ENCODE measurements around the gene HRH1. TPM values are rescaled to one million over a fixed set of nuclear protein-coding genes. Genes with fewer than 3 reads are reported as not detected.

Gene HRH1
- total RNA-seq, 1 experiment from 2014 or later, result 7.0 TPM

DNA sequence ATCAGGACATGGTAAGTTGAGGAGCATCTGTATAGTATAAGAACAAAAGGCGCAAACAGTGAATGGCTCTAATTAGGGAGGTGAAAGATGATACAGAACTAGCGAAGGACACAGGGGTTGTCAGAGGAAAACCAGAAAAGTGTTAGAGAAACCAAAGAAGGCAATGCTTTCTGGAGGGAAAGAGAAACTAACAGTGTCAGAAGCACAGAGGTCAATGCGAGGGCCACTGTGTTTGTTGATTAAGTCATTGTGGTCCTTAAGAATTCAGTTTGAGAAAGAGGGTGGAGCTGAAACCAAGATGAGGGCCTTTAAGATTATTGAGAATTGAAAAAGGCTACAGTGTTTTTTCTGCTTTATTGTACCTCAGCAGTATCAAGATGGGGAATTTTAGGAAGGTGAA is 146.7 kb downstream of the HRH1 start:
- CTCF ChIA-PET, result no interaction called here
- TF ChIP-seq, protein P1, sequence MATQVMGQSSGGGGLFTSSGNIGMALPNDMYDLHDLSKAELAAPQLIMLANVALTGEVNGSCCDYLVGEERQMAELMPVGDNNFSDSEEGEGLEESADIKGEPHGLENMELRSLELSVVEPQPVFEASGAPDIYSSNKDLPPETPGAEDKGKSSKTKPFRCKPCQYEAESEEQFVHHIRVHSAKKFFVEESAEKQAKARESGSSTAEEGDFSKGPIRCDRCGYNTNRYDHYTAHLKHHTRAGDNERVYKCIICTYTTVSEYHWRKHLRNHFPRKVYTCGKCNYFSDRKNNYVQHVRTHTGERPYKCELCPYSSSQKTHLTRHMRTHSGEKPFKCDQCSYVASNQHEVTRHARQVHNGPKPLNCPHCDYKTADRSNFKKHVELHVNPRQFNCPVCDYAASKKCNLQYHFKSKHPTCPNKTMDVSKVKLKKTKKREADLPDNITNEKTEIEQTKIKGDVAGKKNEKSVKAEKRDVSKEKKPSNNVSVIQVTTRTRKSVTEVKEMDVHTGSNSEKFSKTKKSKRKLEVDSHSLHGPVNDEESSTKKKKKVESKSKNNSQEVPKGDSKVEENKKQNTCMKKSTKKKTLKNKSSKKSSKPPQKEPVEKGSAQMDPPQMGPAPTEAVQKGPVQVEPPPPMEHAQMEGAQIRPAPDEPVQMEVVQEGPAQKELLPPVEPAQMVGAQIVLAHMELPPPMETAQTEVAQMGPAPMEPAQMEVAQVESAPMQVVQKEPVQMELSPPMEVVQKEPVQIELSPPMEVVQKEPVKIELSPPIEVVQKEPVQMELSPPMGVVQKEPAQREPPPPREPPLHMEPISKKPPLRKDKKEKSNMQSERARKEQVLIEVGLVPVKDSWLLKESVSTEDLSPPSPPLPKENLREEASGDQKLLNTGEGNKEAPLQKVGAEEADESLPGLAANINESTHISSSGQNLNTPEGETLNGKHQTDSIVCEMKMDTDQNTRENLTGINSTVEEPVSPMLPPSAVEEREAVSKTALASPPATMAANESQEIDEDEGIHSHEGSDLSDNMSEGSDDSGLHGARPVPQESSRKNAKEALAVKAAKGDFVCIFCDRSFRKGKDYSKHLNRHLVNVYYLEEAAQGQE (IDR thresholded peaks at IDR 0.05; ENCODE audit: low read depth), result no peak
- no peak for TF ChIP-seq EGR1 (IDR thresholded peaks at IDR 0.05; ENCODE audit: low read depth)
- TF ChIP-seq ZFX (IDR thresholded peaks at IDR 0.05), result no peak
- TF ChIP-seq, protein P2, sequence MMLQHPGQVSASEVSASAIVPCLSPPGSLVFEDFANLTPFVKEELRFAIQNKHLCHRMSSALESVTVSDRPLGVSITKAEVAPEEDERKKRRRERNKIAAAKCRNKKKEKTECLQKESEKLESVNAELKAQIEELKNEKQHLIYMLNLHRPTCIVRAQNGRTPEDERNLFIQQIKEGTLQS (IDR thresholded peaks at IDR 0.05), result no peak
- no peak for TF ChIP-seq YY1 (IDR thresholded peaks at IDR 0.05; ENCODE audit: extremely low read depth, insufficient replicate concordance, low read depth, low read length)
- no peak for TF ChIP-seq TCF7L2 (IDR thresholded peaks at IDR 0.05; ENCODE audit: borderline replicate concordance, extremely low read depth, insufficient read depth, insufficient read length)
- no peak for TF ChIP-seq CEBPB (IDR thresholded peaks at IDR 0.05; ENCODE audit: low read depth)
- TF ChIP-seq, protein P3, sequence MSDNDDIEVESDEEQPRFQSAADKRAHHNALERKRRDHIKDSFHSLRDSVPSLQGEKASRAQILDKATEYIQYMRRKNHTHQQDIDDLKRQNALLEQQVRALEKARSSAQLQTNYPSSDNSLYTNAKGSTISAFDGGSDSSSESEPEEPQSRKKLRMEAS (IDR thresholded peaks at IDR 0.05), result no peak
- no peak for TF ChIP-seq EZH2phosphoT487 (IDR thresholded peaks at IDR 0.05; ENCODE audit: borderline replicate concordance)
- no peak for TF ChIP-seq ZNF274 (IDR thresholded peaks at IDR 0.05; ENCODE audit: low read depth, low read length)
- no peak for TF ChIP-seq POLR2AphosphoS5 (IDR thresholded peaks at IDR 0.05; ENCODE audit: low read depth, low read length)
- TF ChIP-seq, protein P4, sequence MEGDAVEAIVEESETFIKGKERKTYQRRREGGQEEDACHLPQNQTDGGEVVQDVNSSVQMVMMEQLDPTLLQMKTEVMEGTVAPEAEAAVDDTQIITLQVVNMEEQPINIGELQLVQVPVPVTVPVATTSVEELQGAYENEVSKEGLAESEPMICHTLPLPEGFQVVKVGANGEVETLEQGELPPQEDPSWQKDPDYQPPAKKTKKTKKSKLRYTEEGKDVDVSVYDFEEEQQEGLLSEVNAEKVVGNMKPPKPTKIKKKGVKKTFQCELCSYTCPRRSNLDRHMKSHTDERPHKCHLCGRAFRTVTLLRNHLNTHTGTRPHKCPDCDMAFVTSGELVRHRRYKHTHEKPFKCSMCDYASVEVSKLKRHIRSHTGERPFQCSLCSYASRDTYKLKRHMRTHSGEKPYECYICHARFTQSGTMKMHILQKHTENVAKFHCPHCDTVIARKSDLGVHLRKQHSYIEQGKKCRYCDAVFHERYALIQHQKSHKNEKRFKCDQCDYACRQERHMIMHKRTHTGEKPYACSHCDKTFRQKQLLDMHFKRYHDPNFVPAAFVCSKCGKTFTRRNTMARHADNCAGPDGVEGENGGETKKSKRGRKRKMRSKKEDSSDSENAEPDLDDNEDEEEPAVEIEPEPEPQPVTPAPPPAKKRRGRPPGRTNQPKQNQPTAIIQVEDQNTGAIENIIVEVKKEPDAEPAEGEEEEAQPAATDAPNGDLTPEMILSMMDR (IDR thresholded peaks at IDR 0.05 in 2 of 3, conservative IDR thresholded peaks at IDR 0.05 in 1 of 3; ENCODE audit: borderline replicate concordance in 1 of 3, insufficient read depth in 1 of 3, low read depth in 2 of 3, low read length in 2 of 3), result no peak
- no peak for TF ChIP-seq FOSL1 (IDR thresholded peaks at IDR 0.05; ENCODE audit: low read depth)
- TF ChIP-seq POLR2A (IDR thresholded peaks at IDR 0.05; ENCODE audit: borderline replicate concordance, extremely low read depth, insufficient read depth, insufficient read length), result no peak
- no peak for TF ChIP-seq JUND (IDR thresholded peaks at IDR 0.05)
- RAD21 ChIA-PET (ENCODE audit: low non-redundant PET in 1 of 2, low total read pairs in 2 of 2, uncharacterized antibody in 2 of 2, unreplicated experiment in 2 of 2), result no interaction called here

More for the DNA sequence above, 146.7 kb downstream of the HRH1 start:
- Histone ChIP-seq H3K9me3 (ENCODE audit: control insufficient read depth in 1 of 2, insufficient read depth in 1 of 2, low read depth in 1 of 2, low read length in 2 of 2) (no peaks in the 10 kb centered on the region), H3K4me1 (ENCODE audit: control insufficient read depth in 1 of 2, insufficient read depth in 2 of 2, low read length in 2 of 2) (peaks cover 0 to 9% of the 10 kb centered on the region in 2 experiments; a peak in 1 of 4 replicates), H2AFZ (ENCODE audit: low read depth, low read length, poor library complexity, severe bottlenecking) (no peak overlapping the region), H3K4me3 (replicated peaks in 1 of 2; ENCODE audit: low read depth in 1 of 2, low read length in 2 of 2) (no peak overlapping the region), H4K20me1 (ENCODE audit: insufficient read depth) (no peaks in the 10 kb centered on the region), H3K9ac (ENCODE audit: low read length) (no peak overlapping the region), H3K9me2 (ENCODE audit: insufficient read depth) (no peaks in the 10 kb centered on the region), H3K79me2 (ENCODE audit: insufficient read depth, low read length) (peaks cover 4% of the 10 kb centered on the region; the same call in 1 of the 2 replicates), H3K27ac (ENCODE audit: low read depth, low read length) (no peak overlapping the region), H3K36me3 (ENCODE audit: control insufficient read depth in 1 of 2, insufficient read depth in 2 of 2, low read length in 2 of 2) (peaks cover 4 to 11% of the 10 kb centered on the region in 2 experiments; a peak in 3 of 4 replicates), H3K27me3 (ENCODE audit: insufficient read depth, low read length) (no peaks in the 10 kb centered on the region), H3K4me2 (ENCODE audit: low read length) (no peak overlapping the region)
- intact Hi-C loops (cut with micrococcal nuclease), result no loop called here
- POLR2A ChIA-PET, result interaction anchor here (1.0 kb wide), 1 partner anchor 31 kb away, joined by 4 read pairs; no protein-coding TSS in a partner anchor
- TSS peak; percentile 11 for BruUV-seq (replicated peaks)
- no peak for DNase-seq (ENCODE audit: low read depth, low spot score)
- no peak for ATAC-seq

Measured in HCT116 (cell line).